DND-41 (cell line): ENCODE data around the gene ILRUN.
"Not testable (repeated sequence)": the region's sequence is repeated elsewhere in the genome, so short reads cannot be mapped to it uniquely, and the experiment has no call there.

Experiments used
- ATAC-seq: fragments of 200-7000 bp; cut with Tn5 transposase; 3 replicates; pipeline ENCODE4 v1.9.1; 2021; ENCODE audit warnings: low read depth; ENCODE audit not compliant: insufficient read depth
- DNase-seq: peaks from one replicate; pipeline ENCODE4 v3.0.0-alpha.2; 2020
- H2AFZ ChIP-seq: 2 replicates; pipeline ENCODE4 v1.6.0; 2012; ENCODE audit warnings: low read depth, low read length
- H3K27ac ChIP-seq: 2 replicates; pipeline ENCODE4 v1.5.1; 2012; ENCODE audit warnings: low read length, inconsistent platforms
- H3K27me3 ChIP-seq: fragments of 200-600 bp; sonication (generic); 2 replicates; pipeline ENCODE4 v1.6.0; 2012; ENCODE audit warnings: low read length, mild to moderate bottlenecking, inconsistent platforms; ENCODE audit not compliant: insufficient read depth, poor library complexity
- H3K36me3 ChIP-seq: 2 replicates; pipeline ENCODE4 v1.5.1; 2012; ENCODE audit warnings: low read length, inconsistent platforms; ENCODE audit not compliant: insufficient read depth
- H3K4me1 ChIP-seq: 2 replicates; pipeline ENCODE4 v1.5.1; 2012; ENCODE audit warnings: mild to moderate bottlenecking, low read length; ENCODE audit not compliant: insufficient read depth
- H3K4me2 ChIP-seq: 2 replicates; pipeline ENCODE4 v1.6.0; 2012; ENCODE audit warnings: mild to moderate bottlenecking, moderate library complexity, low read length, inconsistent platforms; ENCODE audit not compliant: insufficient read depth
- H3K4me3 ChIP-seq, 2 experiments: fragments of 200-600 bp in 1 of 2; shearing (Covaris generic) in 1 of 2; 2 replicates each; pipeline ENCODE4 v1.5.1; 2012 to 2016; ENCODE audit warnings: inconsistent platforms in 2 of 2, low read length in 2 of 2, mild to moderate bottlenecking in 2 of 2, low read depth in 1 of 2, moderate library complexity in 1 of 2
- H3K79me2 ChIP-seq: 2 replicates; pipeline ENCODE4 v1.6.0; 2012; ENCODE audit warnings: low read length, inconsistent platforms; ENCODE audit not compliant: insufficient read depth
- H3K9ac ChIP-seq: 2 replicates; pipeline ENCODE4 v1.6.0; 2012; ENCODE audit warnings: low read depth, mild to moderate bottlenecking, inconsistent platforms, low read length, moderate library complexity
- H3K9me3 ChIP-seq: 2 replicates; pipeline ENCODE4 v1.5.1; 2012; ENCODE audit warnings: low read length, moderate library complexity, mild to moderate bottlenecking, inconsistent platforms; ENCODE audit not compliant: insufficient read depth, severe bottlenecking
- H4K20me1 ChIP-seq: 2 replicates; pipeline ENCODE4 v1.6.0; 2012; ENCODE audit warnings: low read length; ENCODE audit not compliant: insufficient read depth
- CTCF ChIP-seq: IDR thresholded peaks from 2 replicates; pipeline ENCODE4 v1.5.1; 2012; ENCODE audit warnings: borderline replicate concordance, low read length, moderate library complexity, mild to moderate bottlenecking; ENCODE audit not compliant: poor library complexity, severe bottlenecking; ENCODE audit errors: extremely low read depth
- EZH2 ChIP-seq: IDR thresholded peaks from 3 replicates; pipeline ENCODE4 v1.6.1; 2012; ENCODE audit warnings: borderline replicate concordance, low read depth, mild to moderate bottlenecking, moderate library complexity, low read length, inconsistent platforms; ENCODE audit not compliant: severe bottlenecking

The ILRUN gene

GRCh38 chr6:34671801-34672656 lies 24.5 kb downstream of the ILRUN start:
- Histone ChIP-seq H3K27ac (no peak overlapping the region), H4K20me1 (peaks cover 4% of the 10 kb centered on the region; the same call in 1 of the 2 replicates), H3K36me3 (0 out of 2 replicates have a peak, but pooled peaks cover 2% of the 10 kb centered on the region), H3K9me3 (no peaks in the 10 kb centered on the region), H3K4me2 (no peak overlapping the region), H3K27me3 (no peaks in the 10 kb centered on the region), H3K4me1 (peaks cover 10% of the 10 kb centered on the region), H3K4me3 (no peak overlapping the region), H3K79me2 (peaks cover 96% of the 10 kb centered on the region), H2AFZ (no peak overlapping the region), H3K9ac (no peak overlapping the region)
- ATAC-seq = peak; percentile 91
- TF ChIP-seq CTCF (no peak), EZH2 (no peak)
- DNase-seq = peak; percentile 45

GRCh38 chr6:34671367-34671766 lies 25.2 kb downstream of the ILRUN start:
- ATAC-seq (no peak), DNase-seq (no peak)
- TF ChIP-seq CTCF = no peak
- Histone ChIP-seq H3K9ac (no peak overlapping the region), H4K20me1 (peaks cover 4% of the 10 kb centered on the region; the same call in 1 of the 2 replicates), H3K9me3 (no peaks in the 10 kb centered on the region), H3K4me1 (peaks cover 10% of the 10 kb centered on the region), H2AFZ (no peak overlapping the region), H3K79me2 (peaks cover 95% of the 10 kb centered on the region), H3K27me3 (no peaks in the 10 kb centered on the region), H3K27ac (no peak overlapping the region), H3K4me2 (no peak overlapping the region), H3K4me3 (no peak overlapping the region), H3K36me3 (0 out of 2 replicates have a peak, but pooled peaks cover 2% of the 10 kb centered on the region)

GRCh38 chr6:34668799-34669198 lies 27.8 kb downstream of the ILRUN start:
- H3K79me2 ChIP-seq = peaks cover 96% of the 10 kb centered on the region
- not testable (repeated sequence) for H3K36me3 ChIP-seq, H3K9ac ChIP-seq, DNase-seq, H3K4me2 ChIP-seq, ATAC-seq, H2AFZ ChIP-seq, H3K27me3 ChIP-seq, H3K27ac ChIP-seq, H3K4me3 ChIP-seq, H3K9me3 ChIP-seq, H4K20me1 ChIP-seq
- peaks cover 33% of the 10 kb centered on the region for H3K4me1 ChIP-seq

- Histone ChIP-seq H3K36me3 (0 out of 2 replicates have a peak, but pooled peaks cover 2% of the 10 kb centered on the region), H3K4me2 (no peak overlapping the region), H3K27ac (no peak overlapping the region), H3K9ac (no peak overlapping the region), H4K20me1 (no peaks in the 10 kb centered on the region), H3K27me3 (no peaks in the 10 kb centered on the region), H3K4me1 (peaks cover 26% of the 10 kb centered on the region), H3K9me3 (no peaks in the 10 kb centered on the region), H3K4me3 (no peak overlapping the region), H3K79me2 (peaks cover 96% of the 10 kb centered on the region), H2AFZ (no peak overlapping the region)
- TF ChIP-seq EZH2 (no peak), CTCF (no peak)
- ATAC-seq = no peak
- DNase-seq = no peak
Measured at GRCh38 chr6:34667481-34668238, 28.9 kb downstream of the ILRUN start.
